Ishikawa (cell line): ENCODE measurements around the gene TRIP13.

Source experiments
- CEBPB ChIP-seq: IDR thresholded peaks from 2 replicates; pipeline ENCODE4 v1.6.1; 2012
- CREB1 ChIP-seq: IDR thresholded peaks from 2 replicates; pipeline ENCODE4 v1.6.1; 2012; ENCODE audit warnings: low read depth
- EGR1 ChIP-seq: IDR thresholded peaks from 2 replicates; pipeline ENCODE4 v1.6.1; 2012
- EP300 ChIP-seq: IDR thresholded peaks from 2 replicates; pipeline ENCODE4 v1.6.1; 2012; ENCODE audit warnings: borderline replicate concordance
- FOXM1 ChIP-seq: IDR thresholded peaks from 2 replicates; pipeline ENCODE4 v1.6.1; 2012; ENCODE audit warnings: low read depth, borderline replicate concordance
- MAX ChIP-seq: IDR thresholded peaks from 2 replicates; pipeline ENCODE4 v1.6.1; 2012
- NFIC ChIP-seq: IDR thresholded peaks from 2 replicates; pipeline ENCODE4 v1.6.1; 2012
- RAD21 ChIP-seq: IDR thresholded peaks from 2 replicates; pipeline ENCODE4 v1.6.1; 2012; ENCODE audit warnings: low read depth
- REST ChIP-seq: IDR thresholded peaks from 2 replicates; pipeline ENCODE4 v1.6.1; 2012; ENCODE audit warnings: low read depth, mild to moderate bottlenecking
- TAF1 ChIP-seq: IDR thresholded peaks from 2 replicates; pipeline ENCODE4 v1.6.1; 2012; ENCODE audit warnings: low read depth, mild to moderate bottlenecking
- TCF12 ChIP-seq: IDR thresholded peaks from 2 replicates; pipeline ENCODE4 v1.6.1; 2012; ENCODE audit warnings: low read depth
- TEAD4 ChIP-seq: IDR thresholded peaks from 2 replicates; pipeline ENCODE4 v1.6.1; 2012
- USF1 ChIP-seq: IDR thresholded peaks from 2 replicates; pipeline ENCODE4 v1.6.1; 2012
- YY1 ChIP-seq: IDR thresholded peaks from 2 replicates; pipeline ENCODE4 v1.6.1; 2012; ENCODE audit warnings: low read depth
- ZBTB7A ChIP-seq: IDR thresholded peaks from 2 replicates; pipeline ENCODE4 v1.6.1; 2012; ENCODE audit warnings: low read depth

TRIP13 gene

GRCh38 chr5:867300-867870, 25.3 kb upstream of the TRIP13 start:
- TF ChIP-seq RAD21 (no peak), EGR1 (no peak), ZBTB7A (no peak), EP300 (no peak), USF1 (no peak), TCF12 (no peak), NFIC (no peak), MAX (no peak), TEAD4 (no peak), CEBPB (no peak), FOXM1 (no peak), TAF1 (no peak), YY1 (no peak), REST (no peak), CREB1 (no peak)

- TF ChIP-seq RAD21 (no peak), CEBPB (no peak), CREB1 (no peak), ZBTB7A (no peak), USF1 (no peak), YY1 (no peak), FOXM1 (no peak), EGR1 (no peak), TCF12 (no peak), NFIC (no peak), MAX (no peak), REST (no peak), TEAD4 (no peak), TAF1 (no peak), EP300 (no peak)
Observed at GRCh38 chr5:868428-869135, 24.1 kb upstream of the TRIP13 start.

GRCh38 chr5:870956-871355, 21.7 kb upstream of the TRIP13 start:
- TF ChIP-seq YY1, result no peak

- TF ChIP-seq USF1 (no peak), FOXM1 (no peak), CEBPB (no peak), MAX (no peak), REST (no peak), TCF12 (no peak), TAF1 (no peak), EGR1 (no peak), YY1 (no peak), CREB1 (no peak), EP300 (no peak), TEAD4 (no peak), ZBTB7A (no peak), NFIC (no peak)
Observed at GRCh38 chr5:871596-872298, 20.9 kb upstream of the TRIP13 start.
